Endothelial cell of umbilical vein (primary cell): ENCODE data around the gene ANGPTL4. TPM values are rescaled to one million over a fixed set of nuclear protein-coding genes. Genes with fewer than 3 reads are reported as not detected.

Experiments
- BruUV-seq: library from RNA; stranded (reverse); fragments of 400-500 nt; replicated peaks from 2 replicates; lab custom pipeline; 2021; lab: Mats Ljungman, UMichigan
- CTCF ChIA-PET: fragments of 300-600, 350-600 bp; sonication (Branson Sonifier 250); formaldehyde crosslinking; loops from one replicate; lab custom pipeline; 2021; ENCODE audit warnings: antibody characterized with exemption, inconsistent platforms; lab: Charles Lee
- POLR2A ChIA-PET: fragments of 300-600, 350-600 bp; sonication (Branson Sonifier 250); formaldehyde crosslinking; loops from one replicate; lab custom pipeline; 2021; ENCODE audit warnings: antibody characterized with exemption, inconsistent platforms; lab: Charles Lee
- DNase-seq: peaks from one replicate; pipeline ENCODE4 v3.0.0-alpha.2; 2011; ENCODE audit warnings: low read depth, low spot score
- FAIRE-seq: peaks from 2 replicates; lab custom pipeline; 2011; peaks lifted over from hg19 to GRCh38; lab: Jason Lieb, UNC
- H2AFZ ChIP-seq: 2 replicates; pipeline ENCODE4 v1.6.0; 2012; ENCODE audit warnings: low read depth, low read length, control low read depth, inconsistent platforms
- H3K27ac ChIP-seq: 2 replicates; pipeline ENCODE4 v1.5.1; 2011; ENCODE audit warnings: low read depth, mild to moderate bottlenecking, control low read depth, low read length, moderate library complexity; ENCODE audit not compliant: insufficient read depth
- H3K27me3 ChIP-seq, 2 experiments: 2 replicates each; pipeline versions ENCODE4 v1.6.0 to v1.6.1; 2011; ENCODE audit warnings: low read length in 2 of 2, mixed read lengths in 1 of 2; ENCODE audit not compliant: control insufficient read depth in 2 of 2, insufficient read depth in 2 of 2
- H3K36me3 ChIP-seq, 2 experiments: 2 replicates in 1 of 2; 3 replicates in 1 of 2; pipeline ENCODE4 v1.5.1; 2011; ENCODE audit warnings: low read length in 2 of 2, mild to moderate bottlenecking in 1 of 2, moderate library complexity in 1 of 2; ENCODE audit not compliant: control insufficient read depth in 2 of 2, insufficient read depth in 2 of 2; ENCODE audit errors: extremely low read depth in 1 of 2
- H3K4me1 ChIP-seq: 3 replicates; pipeline ENCODE4 v1.5.1; 2011; ENCODE audit warnings: mild to moderate bottlenecking, low read length; ENCODE audit not compliant: control insufficient read depth, insufficient read depth; ENCODE audit errors: extremely low read depth
- H3K4me2 ChIP-seq: 2 replicates; pipeline ENCODE4 v1.6.1; 2011; ENCODE audit warnings: low read length, control low read depth, mixed read lengths; ENCODE audit not compliant: insufficient read depth
- H3K4me3 ChIP-seq, 3 experiments: fragments of 200-600 bp in 1 of 3; sonication (generic), shearing (Covaris generic) in 1 of 3; replicated peaks in 1 of 3; 2 replicates each; pipeline ENCODE4 v1.5.1; 2011 to 2016; ENCODE audit warnings: control low read depth in 3 of 3, low read length in 3 of 3, mild to moderate bottlenecking in 2 of 3, inconsistent platforms in 1 of 3, low read depth in 1 of 3, moderate library complexity in 1 of 3; ENCODE audit not compliant: insufficient read depth in 1 of 3
- H3K79me2 ChIP-seq: 2 replicates; pipeline ENCODE4 v1.6.0; 2012; ENCODE audit warnings: low read length, inconsistent platforms; ENCODE audit not compliant: control insufficient read depth, insufficient read depth
- H3K9ac ChIP-seq: replicated peaks from 2 replicates; pipeline ENCODE3; 2011; ENCODE audit warnings: low read length, control low read depth; ENCODE audit not compliant: insufficient read depth; ENCODE audit errors: extremely low read depth
- H3K9me1 ChIP-seq: replicated peaks from 3 replicates; pipeline ENCODE4 v1.6.0; 2011; ENCODE audit warnings: mild to moderate bottlenecking, low read length; ENCODE audit not compliant: control insufficient read depth, insufficient read depth; ENCODE audit errors: extremely low read depth
- H3K9me3 ChIP-seq: replicated peaks from 2 replicates; pipeline ENCODE4 v1.5.1; 2012; ENCODE audit warnings: low read length, inconsistent platforms; ENCODE audit not compliant: control insufficient read depth, insufficient read depth
- H4K20me1 ChIP-seq: replicated peaks from 2 replicates; pipeline ENCODE3; 2011; ENCODE audit warnings: mild to moderate bottlenecking, low read length; ENCODE audit not compliant: control insufficient read depth, insufficient read depth; ENCODE audit errors: extremely low read depth
- CTCF ChIP-seq, 2 donors: IDR thresholded peaks; 1 replicate in 1 of 2; 2 replicates in 1 of 2; pipeline ENCODE4 v1.5.1; 2011; ENCODE audit warnings: low read length in 2 of 2, mild to moderate bottlenecking in 2 of 2, moderate library complexity in 2 of 2, control low read depth in 1 of 2, inconsistent platforms in 1 of 2, low read depth in 1 of 2; ENCODE audit not compliant: insufficient read depth in 1 of 2; ENCODE audit errors: extremely low read depth in 1 of 2
- EZH2 ChIP-seq: IDR thresholded peaks from 2 replicates; pipeline ENCODE4 v1.6.1; 2012; ENCODE audit warnings: borderline replicate concordance, low read depth, mild to moderate bottlenecking, moderate library complexity, low read length, inconsistent platforms; ENCODE audit not compliant: severe bottlenecking
- FOS ChIP-seq: IDR thresholded peaks from 2 replicates; pipeline ENCODE4 v1.6.1; 2011; ENCODE audit warnings: mild to moderate bottlenecking, low read length, moderate library complexity, borderline replicate concordance; ENCODE audit not compliant: insufficient read depth
- GATA2 ChIP-seq: IDR thresholded peaks from 2 replicates; pipeline ENCODE4 v1.7.0; 2011; ENCODE audit warnings: low read depth, mild to moderate bottlenecking, moderate library complexity, mixed read lengths, low read length; ENCODE audit not compliant: insufficient read length, insufficient read depth
- JUN ChIP-seq: IDR thresholded peaks from 2 replicates; pipeline ENCODE4 v1.6.1; 2011; ENCODE audit warnings: borderline replicate concordance, low read depth; ENCODE audit not compliant: insufficient read length, insufficient read depth
- MAX ChIP-seq: IDR thresholded peaks from 2 replicates; pipeline ENCODE4 v1.6.1; 2011; ENCODE audit not compliant: insufficient read depth, insufficient read length
- MYC ChIP-seq: IDR thresholded peaks from one replicate; pipeline ENCODE4 v1.6.1; 2011; ENCODE audit warnings: mild to moderate bottlenecking, low read depth, low read length
- POLR2A ChIP-seq: IDR thresholded peaks from 2 replicates; pipeline ENCODE4 v1.6.1; 2012; ENCODE audit warnings: low read depth, mild to moderate bottlenecking, control low read depth, low read length
- POLR2AphosphoS5 ChIP-seq: IDR thresholded peaks from 2 replicates; pipeline ENCODE4 v1.6.1; 2012; ENCODE audit warnings: low read depth, mild to moderate bottlenecking, control low read depth, low read length, moderate library complexity; ENCODE audit not compliant: insufficient read depth
- dilution Hi-C: fragments of 300-500 bp; cut with MboI; formaldehyde crosslinking; loops from one replicate; pipeline ENCODE4 v1.15.0; 2019; ENCODE audit warnings: low sequenced_read_pairs; ENCODE audit not compliant: extremely low pct_ligation_motif_present
- intact Hi-C: fragments of 100-400 bp; cut with micrococcal nuclease; formaldehyde crosslinking; loops from one replicate; pipeline ENCODE4 v1.10.0; 2022
- polyA plus RNA-seq, 4 experiments: library from polyadenylated mRNA; depleted of rRNA in 3 of 4; stranded (reverse) in 3 of 4; unstranded in 1 of 4; fragments of >200 nt; gene quantifications; 2 replicates each; pipeline versions ENCODE4 v1.2.1 to v1.2.3, GENCODE V29; 2011 to 2012; ENCODE audit warnings: missing spikeins in 1 of 4
- total RNA-seq: library from RNA; stranded (reverse); gene quantifications from 2 replicates; pipeline ENCODE4 v1.2.3, GENCODE V29; 2021

Gene ANGPTL4
- total and polyA plus RNA-seq, 2 donors (not counting 3 experiments of a cell fraction or from before 2014, with no cell fraction given), result 3.9 to 14.1 TPM

- peaks cover 0 to 2% of the 10 kb centered on the region in 2 experiments for H3K36me3 ChIP-seq
- peak overlapping the region; percentile 5 for H3K4me2 ChIP-seq
- no peak for FAIRE-seq
- peaks cover 26% of the 10 kb centered on the region for H3K4me1 ChIP-seq
- ChIA-PET POLR2A (interaction anchor here (1.8 kb wide), 1 partner anchor 48 kb away, joined by 8 read pairs; the partner anchor contains the start of gene RAB11B), CTCF (interaction anchor here (1.1 to 3.5 kb wide), 4 partner anchors 12 to 164 kb away, joined by 6 to 20 read pairs (median 9); partner anchors contain the start of gene MARCHF2)
- TSS peak; percentile 41 for BruUV-seq
- intact Hi-C loops, result loop anchor here (2.0 kb wide), 2 partner anchors 21 to 33 kb away; partner anchors contain the start of genes CD320, NDUFA7 and RPS28
- H3K9me3 ChIP-seq, result no peaks in the 10 kb centered on the region
- H3K4me3 ChIP-seq, result peak overlapping the region in 2 of 3 experiments; percentile 52 to 65
- dilution Hi-C loops, result no loop called here
- TF ChIP-seq GATA2, result no peak
- TF ChIP-seq POLR2A, result no peak
- no peak for TF ChIP-seq POLR2AphosphoS5
- TF ChIP-seq CTCF (IDR thresholded peaks at IDR 0.05; ENCODE audit: extremely low read depth in 1 of 2, insufficient read depth in 1 of 2, low read depth in 1 of 2, low read length in 2 of 2), result no peak
- TF ChIP-seq MAX, result no peak
- no peak for TF ChIP-seq JUN
- no peak for TF ChIP-seq FOS
- TF ChIP-seq MYC, result no peak
- no peak for TF ChIP-seq EZH2
- H3K79me2 ChIP-seq, result no peaks in the 10 kb centered on the region
- H3K27ac ChIP-seq, result peak overlapping the region; percentile 76
- H3K9me1 ChIP-seq, result no peaks in the 10 kb centered on the region
- peak overlapping the region; percentile 65 for H3K9ac ChIP-seq
- DNase-seq, result no peak
- no peaks in the 10 kb centered on the region for H3K27me3 ChIP-seq
- H2AFZ ChIP-seq, result no peak overlapping the region
- no peaks in the 10 kb centered on the region for H4K20me1 ChIP-seq
Observed at GRCh38 chr19:8342316-8342683, 21.7 kb upstream of the ANGPTL4 start.
